WTC11 (cell line): ENCODE data around the gene IL6ST. TPM values are rescaled to one million over a fixed set of nuclear protein-coding genes. Genes with fewer than 3 reads are reported as not detected.

Experiments
- ATAC-seq: fragments of 200-7000 bp; cut with Tn5 transposase; 2 replicates; pipeline ENCODE4 v1.10.0; 2021; ENCODE audit warnings: mild to moderate bottlenecking, moderate library complexity
- CTCF ChIA-PET: fragments of 300-600 bp; sonication (Branson Sonifier 250); formaldehyde crosslinking; loops from one replicate; lab custom pipeline; 2021; ENCODE audit warnings: antibody characterized with exemption; lab: Charles Lee
- POLR2A ChIA-PET: fragments of 350-600 bp; sonication (Branson Sonifier 250); formaldehyde crosslinking; loops from one replicate; lab custom pipeline; 2021; ENCODE audit warnings: antibody characterized with exemption; lab: Charles Lee
- DNase-seq: peaks from one replicate; pipeline ENCODE4 v3.0.0; 2021; ENCODE audit warnings: low spot score
- H3K27ac Mint-ChIP-seq: 2 replicates; pipeline ENCODE4 v1.8.0; 2021; ENCODE audit warnings: mixed read lengths
- H3K27me3 Mint-ChIP-seq: 2 replicates; pipeline ENCODE4 v1.8.0; 2021; ENCODE audit warnings: low read depth, mild to moderate bottlenecking, moderate library complexity, mixed read lengths
- H3K36me3 Mint-ChIP-seq: 2 replicates; pipeline ENCODE4 v1.8.0; 2021; ENCODE audit warnings: mixed read lengths
- H3K4me1 Mint-ChIP-seq: 2 replicates; pipeline ENCODE4 v1.8.0; 2022; ENCODE audit warnings: mixed read lengths
- H3K4me3 Mint-ChIP-seq: 2 replicates; pipeline ENCODE4 v1.8.0; 2021; ENCODE audit warnings: mild to moderate bottlenecking, moderate library complexity, mixed read lengths
- H3K9me3 Mint-ChIP-seq: 2 replicates; pipeline ENCODE4 v1.8.0; 2021; ENCODE audit warnings: mixed read lengths
- AFF4 ChIP-seq: sonication (generic); formaldehyde crosslinking; IDR thresholded peaks from 2 replicates; pipeline ENCODE4 v1.8.1; 2023; ENCODE audit warnings: mild to moderate bottlenecking, missing genetic modification reagents, borderline replicate concordance
- ATF6 ChIP-seq: sonication (generic); formaldehyde crosslinking; IDR thresholded peaks from 2 replicates; pipeline ENCODE4 v1.8.1; 2023; ENCODE audit warnings: mild to moderate bottlenecking, missing genetic modification reagents
- CDX4 ChIP-seq: fragments of 250-450 bp; sonication (Bioruptor Pico); IDR thresholded peaks from 2 replicates; pipeline ENCODE4 v1.9.0; 2021; ENCODE audit warnings: moderate library complexity, mild to moderate bottlenecking, inconsistent platforms, borderline replicate concordance
- E2F4 ChIP-seq: sonication (generic); formaldehyde crosslinking; IDR thresholded peaks from 2 replicates; pipeline ENCODE4 v1.8.1; 2022; ENCODE audit warnings: low read depth, mild to moderate bottlenecking, moderate library complexity, missing genetic modification reagents, borderline replicate concordance
- E2F5 ChIP-seq: sonication (generic); formaldehyde crosslinking; IDR thresholded peaks from 2 replicates; pipeline ENCODE4 v1.8.1; 2022; ENCODE audit warnings: mild to moderate bottlenecking, moderate library complexity, missing genetic modification reagents
- ELF4 ChIP-seq: sonication (generic); formaldehyde crosslinking; IDR thresholded peaks from 2 replicates; pipeline ENCODE4 v1.8.1; 2022; ENCODE audit warnings: low read depth, mild to moderate bottlenecking, moderate library complexity, missing genetic modification reagents
- ETV6 ChIP-seq: sonication (generic); formaldehyde crosslinking; IDR thresholded peaks from 2 replicates; pipeline ENCODE4 v1.8.1; 2022; ENCODE audit warnings: mild to moderate bottlenecking, missing genetic modification reagents
- FOXK1 ChIP-seq: sonication (generic); formaldehyde crosslinking; IDR thresholded peaks from 2 replicates; pipeline ENCODE4 v1.8.0; 2022; ENCODE audit warnings: mild to moderate bottlenecking, moderate library complexity, missing genetic modification reagents
- FOXP4 ChIP-seq: sonication (generic); formaldehyde crosslinking; IDR thresholded peaks from 2 replicates; pipeline ENCODE4 v1.8.0; 2022; ENCODE audit warnings: mild to moderate bottlenecking, missing genetic modification reagents
- HMGA2 ChIP-seq: fragments of 250-450 bp; sonication (Bioruptor Pico); IDR thresholded peaks from 2 replicates; pipeline ENCODE4 v1.4.0; 2021; ENCODE audit warnings: mild to moderate bottlenecking, moderate library complexity
- JUN ChIP-seq: sonication (generic); formaldehyde crosslinking; IDR thresholded peaks from 2 replicates; pipeline ENCODE4 v1.8.0; 2023; ENCODE audit warnings: mild to moderate bottlenecking, missing genetic modification reagents
- NR1H2 ChIP-seq: sonication (generic); formaldehyde crosslinking; IDR thresholded peaks from 2 replicates; pipeline ENCODE4 v1.9.0; 2021; ENCODE audit warnings: mild to moderate bottlenecking, moderate library complexity, missing genetic modification reagents
- SMAD3 ChIP-seq: sonication (generic); formaldehyde crosslinking; IDR thresholded peaks from 2 replicates; pipeline ENCODE4 v1.8.0; 2022; ENCODE audit warnings: missing genetic modification reagents, mild to moderate bottlenecking, borderline replicate concordance
- SMAD4 ChIP-seq: sonication (generic); formaldehyde crosslinking; IDR thresholded peaks from 2 replicates; pipeline ENCODE4 v1.8.0; 2022; ENCODE audit warnings: mild to moderate bottlenecking, missing genetic modification reagents
- SOX15 ChIP-seq: fragments of 250-450 bp; sonication (Bioruptor Pico); IDR thresholded peaks from 2 replicates; pipeline ENCODE4 v1.9.0; 2021; ENCODE audit warnings: mild to moderate bottlenecking
- TEAD4 ChIP-seq: sonication (generic); formaldehyde crosslinking; IDR thresholded peaks from 2 replicates; pipeline ENCODE4 v1.8.0; 2022; ENCODE audit warnings: mild to moderate bottlenecking, missing genetic modification reagents
- USF1 ChIP-seq: sonication (generic); formaldehyde crosslinking; IDR thresholded peaks from 2 replicates; pipeline ENCODE4 v1.8.0; 2022; ENCODE audit warnings: mild to moderate bottlenecking, missing genetic modification reagents
- USF2 ChIP-seq: sonication (generic); formaldehyde crosslinking; IDR thresholded peaks from 2 replicates; pipeline ENCODE4 v1.8.1; 2023; ENCODE audit warnings: mild to moderate bottlenecking, missing genetic modification reagents, moderate library complexity
- ZNF121 ChIP-seq: sonication (generic); formaldehyde crosslinking; IDR thresholded peaks from 2 replicates; pipeline ENCODE4 v1.8.0; 2023; ENCODE audit warnings: missing genetic modification reagents
- ZNF219 ChIP-seq: sonication (generic); formaldehyde crosslinking; IDR thresholded peaks from 2 replicates; pipeline ENCODE4 v1.8.0; 2023; ENCODE audit warnings: missing genetic modification reagents, mild to moderate bottlenecking, borderline replicate concordance
- ZNF232 ChIP-seq: sonication (generic); formaldehyde crosslinking; IDR thresholded peaks from 2 replicates; pipeline ENCODE4 v1.8.0; 2022; ENCODE audit warnings: mild to moderate bottlenecking, missing genetic modification reagents
- ZNF317 ChIP-seq: sonication (generic); formaldehyde crosslinking; IDR thresholded peaks from 2 replicates; pipeline ENCODE4 v1.8.1; 2023; ENCODE audit warnings: low read depth, mild to moderate bottlenecking, moderate library complexity, missing genetic modification reagents, borderline replicate concordance
- ZNF425 ChIP-seq: fragments of 250-450 bp; sonication (Bioruptor Pico); conservative IDR thresholded peaks from 2 replicates; pipeline ENCODE4 v1.9.0; 2021; ENCODE audit warnings: mild to moderate bottlenecking
- ZNF671 ChIP-seq: fragments of 250-450 bp; sonication (Bioruptor Pico); IDR thresholded peaks from 2 replicates; pipeline ENCODE4 v1.8.0; 2021; ENCODE audit warnings: mild to moderate bottlenecking
- total RNA-seq: library from RNA; stranded (reverse); gene quantifications from 3 replicates; pipeline ENCODE4 v1.2.3, GENCODE V29; 2021

The IL6ST gene
- total RNA-seq, 1 experiment from 2014 or later, result 8.4 TPM

- TF ChIP-seq AFF4 (CRISPR knock-in tag), result no peak
- TF ChIP-seq ZNF425, result no peak
- TF ChIP-seq CDX4, result no peak
- TF ChIP-seq NR1H2 (CRISPR knock-in tag), result no peak
- no peak for TF ChIP-seq ZNF121 (CRISPR knock-in tag)
- no peak for TF ChIP-seq ZNF219 (CRISPR knock-in tag)
- TF ChIP-seq SMAD4 (CRISPR knock-in tag), result no peak
- TF ChIP-seq ATF6 (CRISPR knock-in tag), result no peak
- TF ChIP-seq ZNF317 (CRISPR knock-in tag), result no peak
- TF ChIP-seq FOXP4, result no peak
Measured at GRCh38 chr5:55900068-55900467, 94.7 kb downstream of the IL6ST start (continued).

GRCh38 chr5:55899344-55899743, 95.4 kb downstream of the IL6ST start:
- ATAC-seq, result no peak
- Mint-ChIP-seq H3K4me3 (no peak overlapping the region), H3K36me3 (no peaks in the 10 kb centered on the region), H3K27ac (no peak overlapping the region), H3K4me1 (no peaks in the 10 kb centered on the region), H3K9me3 (no peaks in the 10 kb centered on the region), H3K27me3 (no peaks in the 10 kb centered on the region)
- no peak for DNase-seq
- ChIA-PET POLR2A (no interaction called here), CTCF (no interaction called here)
- TF ChIP-seq ELF4 (CRISPR knock-in tag) (no peak), JUN (CRISPR knock-in tag) (no peak), E2F5 (CRISPR knock-in tag) (no peak), E2F4 (no peak), HMGA2 (CRISPR knock-in tag) (no peak), USF2 (CRISPR knock-in tag) (no peak), FOXK1 (no peak), TEAD4 (CRISPR knock-in tag) (no peak), SMAD3 (CRISPR knock-in tag) (no peak), USF1 (CRISPR knock-in tag) (no peak), SOX15 (CRISPR knock-in tag) (no peak), ZNF671 (no peak), ZNF232 (no peak), ETV6 (CRISPR knock-in tag) (no peak)
